Peyer's patch (tissue), 4 donors: ENCODE measurements around the gene RAB11FIP5.

Experiments used
- POLR2A ChIP-seq, 2 donors: fragments of 450-650 bp; IDR thresholded peaks; one replicate each; pipeline ENCODE4 v1.5.1; 2017; ENCODE audit warnings: antibody characterized with exemption in 2 of 2, mild to moderate bottlenecking in 2 of 2, moderate library complexity in 2 of 2
- TF ChIP-seq, protein P1 (sequence below), 6 experiments: fragments of 450-650 bp in 4 of 6; fragments of 200-600 bp in 2 of 6; sonication (generic) in 1 of 6; IDR thresholded peaks; one replicate each; pipeline ENCODE4 v1.5.1; 2017 to 2019; ENCODE audit warnings: antibody characterized with exemption in 6 of 6, mild to moderate bottlenecking in 3 of 6, moderate library complexity in 1 of 6

DNA sequence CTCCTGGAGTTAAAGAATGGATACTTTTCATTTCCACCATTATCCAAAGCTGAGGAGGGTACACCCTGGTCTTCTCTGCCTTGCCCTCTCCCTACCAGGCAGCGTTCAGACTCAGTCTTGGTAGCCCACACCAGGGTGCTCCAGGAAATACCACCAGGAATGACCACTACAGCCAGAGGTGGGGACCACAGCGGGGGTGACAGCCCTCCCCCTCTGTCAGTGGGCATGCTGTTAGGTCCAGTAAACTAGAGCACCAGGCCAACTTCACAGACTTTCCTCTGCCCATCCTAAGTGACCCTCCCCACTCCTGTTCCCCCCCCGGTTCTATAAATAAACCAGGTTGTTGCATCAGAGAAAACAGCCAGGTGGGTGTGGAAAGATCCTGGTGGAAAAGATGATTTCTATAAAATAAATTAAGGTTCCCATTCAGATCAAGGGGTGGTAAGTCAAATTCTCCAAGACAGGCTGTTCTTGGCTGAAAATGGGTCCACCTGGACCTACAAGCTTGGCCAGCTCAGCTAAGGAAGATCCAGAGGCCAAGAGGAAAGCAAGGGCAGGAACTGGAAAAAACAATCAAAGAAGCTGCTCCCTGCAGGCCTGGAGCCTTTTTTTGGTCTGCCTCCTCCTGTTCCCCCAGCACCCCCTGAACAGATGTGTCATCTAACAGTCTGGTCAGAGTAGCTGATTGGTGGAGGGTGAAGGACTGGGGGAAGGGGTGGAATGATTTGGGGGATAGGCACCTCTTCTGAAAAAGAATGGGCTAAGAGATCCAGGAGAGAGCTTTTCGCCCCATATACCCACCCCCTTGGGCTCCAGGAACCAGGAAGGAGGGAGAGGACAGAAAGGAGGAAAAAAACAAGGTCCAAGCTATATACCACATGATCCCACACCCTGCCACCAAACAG lies 2.3 kb downstream of the RAB11FIP5 start:
- TF ChIP-seq, protein P1, sequence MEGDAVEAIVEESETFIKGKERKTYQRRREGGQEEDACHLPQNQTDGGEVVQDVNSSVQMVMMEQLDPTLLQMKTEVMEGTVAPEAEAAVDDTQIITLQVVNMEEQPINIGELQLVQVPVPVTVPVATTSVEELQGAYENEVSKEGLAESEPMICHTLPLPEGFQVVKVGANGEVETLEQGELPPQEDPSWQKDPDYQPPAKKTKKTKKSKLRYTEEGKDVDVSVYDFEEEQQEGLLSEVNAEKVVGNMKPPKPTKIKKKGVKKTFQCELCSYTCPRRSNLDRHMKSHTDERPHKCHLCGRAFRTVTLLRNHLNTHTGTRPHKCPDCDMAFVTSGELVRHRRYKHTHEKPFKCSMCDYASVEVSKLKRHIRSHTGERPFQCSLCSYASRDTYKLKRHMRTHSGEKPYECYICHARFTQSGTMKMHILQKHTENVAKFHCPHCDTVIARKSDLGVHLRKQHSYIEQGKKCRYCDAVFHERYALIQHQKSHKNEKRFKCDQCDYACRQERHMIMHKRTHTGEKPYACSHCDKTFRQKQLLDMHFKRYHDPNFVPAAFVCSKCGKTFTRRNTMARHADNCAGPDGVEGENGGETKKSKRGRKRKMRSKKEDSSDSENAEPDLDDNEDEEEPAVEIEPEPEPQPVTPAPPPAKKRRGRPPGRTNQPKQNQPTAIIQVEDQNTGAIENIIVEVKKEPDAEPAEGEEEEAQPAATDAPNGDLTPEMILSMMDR (IDR thresholded peaks at IDR 0.05), result no peak
- TF ChIP-seq POLR2A (IDR thresholded peaks at IDR 0.05), result no peak
